ENCODE data around the gene APBA2.

The APBA2 gene

DNA sequence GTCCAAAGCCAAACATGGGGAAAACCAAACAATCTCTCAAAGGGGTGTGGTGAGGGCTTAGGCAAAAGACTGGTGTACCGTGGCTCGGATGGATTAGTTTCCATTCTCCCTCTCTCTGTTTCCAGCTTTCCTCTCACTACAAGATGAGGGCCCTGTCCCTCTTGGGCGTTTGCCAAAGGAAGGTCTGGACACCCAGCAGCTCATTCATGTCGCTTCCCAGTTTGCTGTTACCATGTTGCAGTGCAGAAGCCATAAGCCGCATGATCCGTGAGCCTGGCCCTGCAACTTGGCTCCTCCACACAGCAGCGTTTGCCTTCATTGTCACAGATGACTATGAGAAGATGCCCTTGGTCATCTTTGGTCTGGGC lies 92.2 kb downstream of the APBA2 start:
- Histone ChIP-seq H3K36me3 (replicated peaks; ENCODE audit: insufficient read depth, low read length) (no peaks in the 10 kb centered on the region), H3F3A (ENCODE audit: insufficient read depth, low read length) (no peaks in the 10 kb centered on the region), H3K79me2 (ENCODE audit: low read length) (no peaks in the 10 kb centered on the region), H2AFZ (ENCODE audit: low read length) (no peak overlapping the region), H3K9me2 (replicated peaks; ENCODE audit: insufficient read depth, low read length) (no peaks in the 10 kb centered on the region), H3K27ac (ENCODE audit: low read length) (no peak overlapping the region), H3K9me3 (replicated peaks; ENCODE audit: insufficient read depth, low read length) (no peaks in the 10 kb centered on the region), H4K20me1 (ENCODE audit: insufficient read depth, low read length) (no peaks in the 10 kb centered on the region), H3K4me1 (ENCODE audit: low read length) (no peaks in the 10 kb centered on the region), H3K27me3 (replicated peaks; ENCODE audit: insufficient read depth, low read length) (no peaks in the 10 kb centered on the region), H3K4me3 (ENCODE audit: low read length) (no peak overlapping the region), H3K4me2 (ENCODE audit: low read depth, low read length) (no peak overlapping the region), H3K9ac (ENCODE audit: low read length) (no peak overlapping the region)
- TF ChIP-seq, protein P1, sequence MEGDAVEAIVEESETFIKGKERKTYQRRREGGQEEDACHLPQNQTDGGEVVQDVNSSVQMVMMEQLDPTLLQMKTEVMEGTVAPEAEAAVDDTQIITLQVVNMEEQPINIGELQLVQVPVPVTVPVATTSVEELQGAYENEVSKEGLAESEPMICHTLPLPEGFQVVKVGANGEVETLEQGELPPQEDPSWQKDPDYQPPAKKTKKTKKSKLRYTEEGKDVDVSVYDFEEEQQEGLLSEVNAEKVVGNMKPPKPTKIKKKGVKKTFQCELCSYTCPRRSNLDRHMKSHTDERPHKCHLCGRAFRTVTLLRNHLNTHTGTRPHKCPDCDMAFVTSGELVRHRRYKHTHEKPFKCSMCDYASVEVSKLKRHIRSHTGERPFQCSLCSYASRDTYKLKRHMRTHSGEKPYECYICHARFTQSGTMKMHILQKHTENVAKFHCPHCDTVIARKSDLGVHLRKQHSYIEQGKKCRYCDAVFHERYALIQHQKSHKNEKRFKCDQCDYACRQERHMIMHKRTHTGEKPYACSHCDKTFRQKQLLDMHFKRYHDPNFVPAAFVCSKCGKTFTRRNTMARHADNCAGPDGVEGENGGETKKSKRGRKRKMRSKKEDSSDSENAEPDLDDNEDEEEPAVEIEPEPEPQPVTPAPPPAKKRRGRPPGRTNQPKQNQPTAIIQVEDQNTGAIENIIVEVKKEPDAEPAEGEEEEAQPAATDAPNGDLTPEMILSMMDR (IDR thresholded peaks at IDR 0.05; ENCODE audit: low read length) = no peak
- TF ChIP-seq EZH2phosphoT487 (IDR thresholded peaks at IDR 0.05; ENCODE audit: low read length) = no peak
- TF ChIP-seq EZH2 (optimal IDR thresholded peaks at IDR 0.05; ENCODE audit: low read depth, low read length) = no peak
- DNase-seq = no peak

GRCh38 chr15:28978661-28979060 lies 92.9 kb downstream of the APBA2 start:
- DNase-seq = no peak

GRCh38 chr15:28979208-28979841 lies 93.6 kb downstream of the APBA2 start:
- Histone ChIP-seq H3K79me2 (ENCODE audit: low read length) (no peaks in the 10 kb centered on the region), H3K9me3 (replicated peaks; ENCODE audit: insufficient read depth, low read length) (no peaks in the 10 kb centered on the region), H3K27me3 (replicated peaks; ENCODE audit: insufficient read depth, low read length) (no peaks in the 10 kb centered on the region), H3K4me1 (ENCODE audit: low read length) (no peaks in the 10 kb centered on the region), H3K4me2 (ENCODE audit: low read depth, low read length) (no peak overlapping the region), H3K4me3 (ENCODE audit: low read length) (no peak overlapping the region), H3K27ac (ENCODE audit: low read length) (no peak overlapping the region), H3K9ac (ENCODE audit: low read length) (no peak overlapping the region), H3K9me2 (replicated peaks; ENCODE audit: insufficient read depth, low read length) (no peaks in the 10 kb centered on the region), H3F3A (ENCODE audit: insufficient read depth, low read length) (no peaks in the 10 kb centered on the region), H2AFZ (ENCODE audit: low read length) (no peak overlapping the region), H3K36me3 (replicated peaks; ENCODE audit: insufficient read depth, low read length) (no peaks in the 10 kb centered on the region), H4K20me1 (ENCODE audit: insufficient read depth, low read length) (no peaks in the 10 kb centered on the region)
- TF ChIP-seq, protein P1 (IDR thresholded peaks at IDR 0.05; ENCODE audit: low read length) = no peak
- TF ChIP-seq EZH2phosphoT487 (IDR thresholded peaks at IDR 0.05; ENCODE audit: low read length) (no peak), EZH2 (optimal IDR thresholded peaks at IDR 0.05; ENCODE audit: low read depth, low read length) (no peak)
- DNase-seq = no peak

More at GRCh38 chr15:28978661-28979060, 92.9 kb downstream of the APBA2 start:
- H3K36me3 ChIP-seq (replicated peaks; ENCODE audit: insufficient read depth, low read length) = no peaks in the 10 kb centered on the region
- no peak overlapping the region for H3K4me2 ChIP-seq (ENCODE audit: low read depth, low read length)
- no peaks in the 10 kb centered on the region for H3K4me1 ChIP-seq (ENCODE audit: low read length)
- no peaks in the 10 kb centered on the region for H3F3A ChIP-seq (ENCODE audit: insufficient read depth, low read length)
- H3K27me3 ChIP-seq (replicated peaks; ENCODE audit: insufficient read depth, low read length) = no peaks in the 10 kb centered on the region
- H2AFZ ChIP-seq (ENCODE audit: low read length) = no peak overlapping the region
- H3K9me2 ChIP-seq (replicated peaks; ENCODE audit: insufficient read depth, low read length) = no peaks in the 10 kb centered on the region
- H3K79me2 ChIP-seq (ENCODE audit: low read length) = no peaks in the 10 kb centered on the region
- H3K27ac ChIP-seq (ENCODE audit: low read length) = no peak overlapping the region
- H3K9me3 ChIP-seq (replicated peaks; ENCODE audit: insufficient read depth, low read length) = no peaks in the 10 kb centered on the region
- TF ChIP-seq EZH2phosphoT487 (IDR thresholded peaks at IDR 0.05; ENCODE audit: low read length) = no peak
- TF ChIP-seq EZH2 (optimal IDR thresholded peaks at IDR 0.05; ENCODE audit: low read depth, low read length) = no peak
- TF ChIP-seq, protein P1 (IDR thresholded peaks at IDR 0.05; ENCODE audit: low read length) = no peak
- H4K20me1 ChIP-seq (ENCODE audit: insufficient read depth, low read length) = no peaks in the 10 kb centered on the region
- H3K4me3 ChIP-seq (ENCODE audit: low read length) = no peak overlapping the region
- H3K9ac ChIP-seq (ENCODE audit: low read length) = no peak overlapping the region

Data from MM.1S (cell line).